Activated gamma-delta T cell treated with anti-CD3 and anti-CD28 coated beads, Interleukin-2, amount 50 U/mL, for 16 hours (primary cell): ENCODE measurements around the gene CEP70.
"Not testable (repeated sequence)": the region's sequence is repeated elsewhere in the genome, so short reads cannot be mapped to it uniquely, and the experiment has no call there.

Source experiments
- DNase-seq: peaks from one replicate; pipeline ENCODE4 v3.0.0-alpha.2; 2020; ENCODE audit warnings: low read depth

The CEP70 gene

GRCh38 chr3:138591392-138591791, 2.7 kb downstream of the CEP70 start:
- DNase-seq = no peak

- no peak for DNase-seq
Observed at GRCh38 chr3:138588445-138588844, 5.6 kb downstream of the CEP70 start.

- no peak for DNase-seq
Observed at GRCh38 chr3:138587374-138587773, 6.7 kb downstream of the CEP70 start.

- no peak for DNase-seq
Observed at GRCh38 chr3:138578961-138579574, 15.0 kb downstream of the CEP70 start.

GRCh38 chr3:138578141-138578540, 15.9 kb downstream of the CEP70 start:
- no peak for DNase-seq

GRCh38 chr3:138573138-138573537, 20.9 kb downstream of the CEP70 start:
- no peak for DNase-seq

GRCh38 chr3:138569624-138570023, 24.4 kb downstream of the CEP70 start:
- not testable (repeated sequence) for DNase-seq

GRCh38 chr3:138569090-138569489, 25.0 kb downstream of the CEP70 start:
- no peak for DNase-seq

GRCh38 chr3:138567403-138567802, 26.7 kb downstream of the CEP70 start:
- DNase-seq = no peak

GRCh38 chr3:138566293-138566692, 27.8 kb downstream of the CEP70 start:
- not testable (repeated sequence) for DNase-seq

- not testable (repeated sequence) for DNase-seq
Observed at GRCh38 chr3:138562902-138563301, 31.2 kb downstream of the CEP70 start.

GRCh38 chr3:138560501-138560900, 33.6 kb downstream of the CEP70 start:
- no peak for DNase-seq

- DNase-seq = no peak
Observed at GRCh38 chr3:138559134-138559533, 34.9 kb downstream of the CEP70 start.

GRCh38 chr3:138554775-138555174, 39.3 kb downstream of the CEP70 start:
- not testable (repeated sequence) for DNase-seq

- not testable (repeated sequence) for DNase-seq
Observed at GRCh38 chr3:138550958-138551357, 43.1 kb downstream of the CEP70 start.

- no peak for DNase-seq
Observed at GRCh38 chr3:138549179-138549977, 44.7 kb downstream of the CEP70 start.

GRCh38 chr3:138547342-138547975, 46.6 kb downstream of the CEP70 start:
- DNase-seq = no peak

- DNase-seq = no peak
Observed at GRCh38 chr3:138544546-138544945, 49.5 kb downstream of the CEP70 start.

GRCh38 chr3:138542977-138543376, 51.1 kb downstream of the CEP70 start:
- DNase-seq = no peak

GRCh38 chr3:138539352-138539751, 54.7 kb downstream of the CEP70 start:
- no peak for DNase-seq

- not testable (repeated sequence) for DNase-seq
Observed at GRCh38 chr3:138521445-138521844, 72.6 kb downstream of the CEP70 start.

- DNase-seq = no peak
Observed at GRCh38 chr3:138513090-138513843, 80.8 kb downstream of the CEP70 start.
